ENCODE results near the gene OSBPL10. TPM values are rescaled to one million over a fixed set of nuclear protein-coding genes. Genes with fewer than 3 reads are reported as not detected.

Gene OSBPL10
- total and polyA plus RNA-seq, 2 donors (not counting 1 experiment from before 2014, with no cell fraction given), result 7.1 to 7.5 TPM

DNA sequence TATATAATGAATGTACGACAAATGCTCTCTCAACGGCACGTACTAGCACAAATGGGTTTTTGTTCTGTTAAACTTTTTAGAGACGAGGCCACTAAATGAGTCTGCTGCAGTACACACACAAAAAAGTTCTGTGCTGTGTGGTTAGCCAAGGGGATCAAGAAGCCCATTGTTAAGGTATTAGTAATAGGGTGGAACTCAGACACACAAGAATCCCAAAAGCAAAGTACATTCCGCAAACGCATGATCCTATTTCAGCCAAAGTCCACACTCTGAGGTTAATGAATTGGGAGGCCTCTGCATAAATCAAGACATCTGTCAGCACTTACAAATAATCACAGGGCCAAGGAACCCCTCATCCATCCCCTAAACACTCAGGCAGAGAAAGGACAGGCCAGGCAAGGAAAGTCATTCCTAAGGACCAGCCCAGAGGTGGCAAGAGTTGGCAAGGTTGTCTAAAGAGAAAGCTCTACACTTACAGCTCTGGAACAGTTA is 12.1 kb downstream of the OSBPL10 start:
- no peaks in the 10 kb centered on the region for H4K20me1 ChIP-seq (ENCODE audit: control insufficient read depth, extremely low read depth, insufficient read depth, low read length)
- no peaks in the 10 kb centered on the region for H3K79me2 ChIP-seq (ENCODE audit: control insufficient read depth, insufficient read depth, low read length)
- peaks cover 7% of the 10 kb centered on the region for H3K4me1 ChIP-seq (ENCODE audit: control insufficient read depth, extremely low read depth, insufficient read depth, low read length)
- H2AFZ ChIP-seq (ENCODE audit: low read length), result no peak overlapping the region
- no peaks in the 10 kb centered on the region for H3K27me3 ChIP-seq (ENCODE audit: control insufficient read depth, insufficient read depth, low read length)
- H3K9me3 ChIP-seq (ENCODE audit: control insufficient read depth, insufficient read depth, low read depth, low read length), result no peaks in the 10 kb centered on the region
- TF ChIP-seq, protein P1, sequence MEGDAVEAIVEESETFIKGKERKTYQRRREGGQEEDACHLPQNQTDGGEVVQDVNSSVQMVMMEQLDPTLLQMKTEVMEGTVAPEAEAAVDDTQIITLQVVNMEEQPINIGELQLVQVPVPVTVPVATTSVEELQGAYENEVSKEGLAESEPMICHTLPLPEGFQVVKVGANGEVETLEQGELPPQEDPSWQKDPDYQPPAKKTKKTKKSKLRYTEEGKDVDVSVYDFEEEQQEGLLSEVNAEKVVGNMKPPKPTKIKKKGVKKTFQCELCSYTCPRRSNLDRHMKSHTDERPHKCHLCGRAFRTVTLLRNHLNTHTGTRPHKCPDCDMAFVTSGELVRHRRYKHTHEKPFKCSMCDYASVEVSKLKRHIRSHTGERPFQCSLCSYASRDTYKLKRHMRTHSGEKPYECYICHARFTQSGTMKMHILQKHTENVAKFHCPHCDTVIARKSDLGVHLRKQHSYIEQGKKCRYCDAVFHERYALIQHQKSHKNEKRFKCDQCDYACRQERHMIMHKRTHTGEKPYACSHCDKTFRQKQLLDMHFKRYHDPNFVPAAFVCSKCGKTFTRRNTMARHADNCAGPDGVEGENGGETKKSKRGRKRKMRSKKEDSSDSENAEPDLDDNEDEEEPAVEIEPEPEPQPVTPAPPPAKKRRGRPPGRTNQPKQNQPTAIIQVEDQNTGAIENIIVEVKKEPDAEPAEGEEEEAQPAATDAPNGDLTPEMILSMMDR (conservative IDR thresholded peaks at IDR 0.05 in 1 of 2, IDR thresholded peaks at IDR 0.05 in 1 of 2; ENCODE audit: low read depth in 1 of 2, low read length in 2 of 2), result no peak
- TF ChIP-seq EZH2 (IDR thresholded peaks at IDR 0.05; ENCODE audit: low read length, missing control alignments), result no peak
- peak overlapping the region; percentile 83 for H3K27ac ChIP-seq (ENCODE audit: insufficient read depth, low read length)
- H3K9ac ChIP-seq (ENCODE audit: insufficient read depth, low read length), result no peak overlapping the region
- H3K4me2 ChIP-seq (ENCODE audit: extremely low read depth, insufficient read depth, low read length), result peak overlapping the region; percentile 60
- H3K36me3 ChIP-seq (ENCODE audit: control insufficient read depth, insufficient read depth, low read length), result no peaks in the 10 kb centered on the region
- H3K4me3 ChIP-seq (replicated peaks in 1 of 4; ENCODE audit: control extremely low read depth in 1 of 4, insufficient read depth in 1 of 4, low read depth in 3 of 4, low read length in 4 of 4), result peak overlapping the region in 2 of 4 experiments; percentile 20 to 40
- peak; percentile 94 to 100 for DNase-seq (ENCODE audit: low read depth in 2 of 2)

GRCh38 chr3:31968369-31968926 is 12.6 kb downstream of the OSBPL10 start:
- peaks cover 7% of the 10 kb centered on the region for H3K4me1 ChIP-seq (ENCODE audit: control insufficient read depth, extremely low read depth, insufficient read depth, low read length)
- no peaks in the 10 kb centered on the region for H3K27me3 ChIP-seq (ENCODE audit: control insufficient read depth, insufficient read depth, low read length)
- peak overlapping the region in 3 of 4 experiments; percentile 1 to 40 (median 20) for H3K4me3 ChIP-seq (replicated peaks in 1 of 4; ENCODE audit: control extremely low read depth in 1 of 4, insufficient read depth in 1 of 4, low read depth in 3 of 4, low read length in 4 of 4)
- H3K4me2 ChIP-seq (ENCODE audit: extremely low read depth, insufficient read depth, low read length), result peak overlapping the region; percentile 60
- H3K27ac ChIP-seq (ENCODE audit: insufficient read depth, low read length), result peak overlapping the region; percentile 61
- no peaks in the 10 kb centered on the region for H3K9me3 ChIP-seq (ENCODE audit: control insufficient read depth, insufficient read depth, low read depth, low read length)
- TF ChIP-seq, protein P1 (conservative IDR thresholded peaks at IDR 0.05 in 1 of 2, IDR thresholded peaks at IDR 0.05 in 1 of 2; ENCODE audit: low read depth in 1 of 2, low read length in 2 of 2), result no peak
- no peak for TF ChIP-seq EZH2 (IDR thresholded peaks at IDR 0.05; ENCODE audit: low read length, missing control alignments)
- H2AFZ ChIP-seq (ENCODE audit: low read length), result no peak overlapping the region
- H3K79me2 ChIP-seq (ENCODE audit: control insufficient read depth, insufficient read depth, low read length), result no peaks in the 10 kb centered on the region
- peak; percentile 76 to 86 for DNase-seq (ENCODE audit: low read depth in 2 of 2)
- no peaks in the 10 kb centered on the region for H4K20me1 ChIP-seq (ENCODE audit: control insufficient read depth, extremely low read depth, insufficient read depth, low read length)
- H3K9ac ChIP-seq (ENCODE audit: insufficient read depth, low read length), result no peak overlapping the region
- H3K36me3 ChIP-seq (ENCODE audit: control insufficient read depth, insufficient read depth, low read length), result no peaks in the 10 kb centered on the region

DNA sequence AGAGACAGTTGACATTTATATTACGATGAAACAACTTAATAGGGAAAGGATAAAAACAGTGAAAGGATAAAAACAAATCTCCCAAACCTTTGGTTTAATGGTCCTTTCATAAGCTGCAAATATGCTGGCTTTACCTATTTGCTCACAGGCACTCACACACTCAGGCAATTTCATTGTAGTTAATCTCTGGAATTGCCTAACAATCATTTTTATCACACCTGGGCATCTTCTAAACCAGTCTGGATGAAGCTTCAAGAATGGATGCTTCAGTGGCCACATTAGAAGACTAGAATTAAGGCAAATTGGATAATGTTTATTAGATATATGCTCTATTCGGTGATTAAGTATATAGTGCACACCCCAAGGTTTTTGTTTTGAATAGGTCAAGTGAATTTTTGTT is 13.5 kb downstream of the OSBPL10 start:
- H3K79me2 ChIP-seq (ENCODE audit: control insufficient read depth, insufficient read depth, low read length), result no peaks in the 10 kb centered on the region
- no peaks in the 10 kb centered on the region for H3K9me3 ChIP-seq (ENCODE audit: control insufficient read depth, insufficient read depth, low read depth, low read length)
- no peak overlapping the region for H3K9ac ChIP-seq (ENCODE audit: insufficient read depth, low read length)
- TF ChIP-seq EZH2 (IDR thresholded peaks at IDR 0.05; ENCODE audit: low read length, missing control alignments), result no peak
- TF ChIP-seq, protein P1 (conservative IDR thresholded peaks at IDR 0.05 in 1 of 2, IDR thresholded peaks at IDR 0.05 in 1 of 2; ENCODE audit: low read depth in 1 of 2, low read length in 2 of 2), result no peak
- H2AFZ ChIP-seq (ENCODE audit: low read length), result no peak overlapping the region
- no peaks in the 10 kb centered on the region for H3K36me3 ChIP-seq (ENCODE audit: control insufficient read depth, insufficient read depth, low read length)
- H3K27ac ChIP-seq (ENCODE audit: insufficient read depth, low read length), result peak overlapping the region; percentile 61
- peaks cover 7% of the 10 kb centered on the region for H3K4me1 ChIP-seq (ENCODE audit: control insufficient read depth, extremely low read depth, insufficient read depth, low read length)
- H3K4me3 ChIP-seq (replicated peaks in 1 of 4; ENCODE audit: control extremely low read depth in 1 of 4, insufficient read depth in 1 of 4, low read depth in 3 of 4, low read length in 4 of 4), result no peak overlapping the region
- H3K27me3 ChIP-seq (ENCODE audit: control insufficient read depth, insufficient read depth, low read length), result no peaks in the 10 kb centered on the region
- no peak overlapping the region for H3K4me2 ChIP-seq (ENCODE audit: extremely low read depth, insufficient read depth, low read length)
- no peaks in the 10 kb centered on the region for H4K20me1 ChIP-seq (ENCODE audit: control insufficient read depth, extremely low read depth, insufficient read depth, low read length)
- no peak for DNase-seq (ENCODE audit: low read depth in 2 of 2)

All from fibroblast of lung (primary cell).